G401 (cell line): ENCODE measurements around the gene ZXDC. TPM values are rescaled to one million over a fixed set of nuclear protein-coding genes. Genes with fewer than 3 reads are reported as not detected.

Experiments
- DNase-seq: peaks from one replicate; pipeline ENCODE4 v3.0.0-alpha.2; 2015; ENCODE audit warnings: low spot score
- in situ Hi-C: cut with HindIII; loops from 2 replicates; pipeline ENCODE4 v1.10.0; 2016; ENCODE audit warnings: low sequenced_read_pairs, mixed read lengths
- total RNA-seq: library from RNA; depleted of rRNA; stranded (reverse); fragments of >200 nt; shearing (Covaris generic); gene quantifications from 2 replicates; pipeline ENCODE4 v1.2.3, GENCODE V29; 2014; rRNA removed

ZXDC gene, protein sequence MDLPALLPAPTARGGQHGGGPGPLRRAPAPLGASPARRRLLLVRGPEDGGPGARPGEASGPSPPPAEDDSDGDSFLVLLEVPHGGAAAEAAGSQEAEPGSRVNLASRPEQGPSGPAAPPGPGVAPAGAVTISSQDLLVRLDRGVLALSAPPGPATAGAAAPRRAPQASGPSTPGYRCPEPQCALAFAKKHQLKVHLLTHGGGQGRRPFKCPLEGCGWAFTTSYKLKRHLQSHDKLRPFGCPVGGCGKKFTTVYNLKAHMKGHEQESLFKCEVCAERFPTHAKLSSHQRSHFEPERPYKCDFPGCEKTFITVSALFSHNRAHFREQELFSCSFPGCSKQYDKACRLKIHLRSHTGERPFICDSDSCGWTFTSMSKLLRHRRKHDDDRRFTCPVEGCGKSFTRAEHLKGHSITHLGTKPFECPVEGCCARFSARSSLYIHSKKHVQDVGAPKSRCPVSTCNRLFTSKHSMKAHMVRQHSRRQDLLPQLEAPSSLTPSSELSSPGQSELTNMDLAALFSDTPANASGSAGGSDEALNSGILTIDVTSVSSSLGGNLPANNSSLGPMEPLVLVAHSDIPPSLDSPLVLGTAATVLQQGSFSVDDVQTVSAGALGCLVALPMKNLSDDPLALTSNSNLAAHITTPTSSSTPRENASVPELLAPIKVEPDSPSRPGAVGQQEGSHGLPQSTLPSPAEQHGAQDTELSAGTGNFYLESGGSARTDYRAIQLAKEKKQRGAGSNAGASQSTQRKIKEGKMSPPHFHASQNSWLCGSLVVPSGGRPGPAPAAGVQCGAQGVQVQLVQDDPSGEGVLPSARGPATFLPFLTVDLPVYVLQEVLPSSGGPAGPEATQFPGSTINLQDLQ
- total RNA-seq = 11.4 and 18.9 TPM in 2 replicates

DNA sequence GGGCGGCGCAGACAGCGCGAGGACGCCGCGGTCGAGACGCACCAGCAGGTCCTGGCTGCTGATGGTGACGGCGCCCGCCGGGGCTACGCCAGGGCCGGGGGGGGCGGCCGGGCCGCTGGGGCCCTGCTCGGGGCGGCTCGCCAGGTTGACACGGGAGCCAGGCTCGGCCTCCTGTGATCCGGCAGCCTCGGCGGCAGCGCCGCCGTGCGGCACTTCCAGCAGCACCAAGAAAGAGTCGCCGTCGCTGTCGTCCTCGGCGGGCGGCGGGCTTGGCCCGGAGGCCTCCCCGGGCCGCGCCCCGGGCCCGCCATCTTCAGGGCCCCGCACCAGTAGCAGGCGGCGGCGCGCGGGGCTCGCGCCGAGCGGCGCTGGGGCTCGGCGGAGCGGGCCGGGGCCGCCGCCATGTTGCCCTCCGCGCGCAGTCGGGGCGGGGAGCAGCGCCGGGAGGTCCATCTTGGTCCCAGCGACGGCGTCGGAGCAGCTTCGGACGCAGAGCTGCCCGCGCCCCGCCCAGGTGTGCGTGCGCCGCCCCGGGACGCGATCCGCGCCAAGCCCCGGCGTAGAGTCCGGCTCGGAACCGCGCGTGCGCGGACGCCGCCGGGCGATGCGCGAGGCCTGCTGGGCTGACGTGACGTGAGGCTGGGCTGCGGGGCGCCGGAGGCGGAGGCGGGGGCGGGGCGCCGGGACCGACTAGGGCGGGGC is at the start of gene ZXDC:
ZXDC (minus strand) TSS at position 479 of the 702 bp plus-strand sequence; CDS start at position 453, 26 bp downstream.
- DNase-seq = peak; percentile 89
- in situ Hi-C loops = no loop called here

DNA sequence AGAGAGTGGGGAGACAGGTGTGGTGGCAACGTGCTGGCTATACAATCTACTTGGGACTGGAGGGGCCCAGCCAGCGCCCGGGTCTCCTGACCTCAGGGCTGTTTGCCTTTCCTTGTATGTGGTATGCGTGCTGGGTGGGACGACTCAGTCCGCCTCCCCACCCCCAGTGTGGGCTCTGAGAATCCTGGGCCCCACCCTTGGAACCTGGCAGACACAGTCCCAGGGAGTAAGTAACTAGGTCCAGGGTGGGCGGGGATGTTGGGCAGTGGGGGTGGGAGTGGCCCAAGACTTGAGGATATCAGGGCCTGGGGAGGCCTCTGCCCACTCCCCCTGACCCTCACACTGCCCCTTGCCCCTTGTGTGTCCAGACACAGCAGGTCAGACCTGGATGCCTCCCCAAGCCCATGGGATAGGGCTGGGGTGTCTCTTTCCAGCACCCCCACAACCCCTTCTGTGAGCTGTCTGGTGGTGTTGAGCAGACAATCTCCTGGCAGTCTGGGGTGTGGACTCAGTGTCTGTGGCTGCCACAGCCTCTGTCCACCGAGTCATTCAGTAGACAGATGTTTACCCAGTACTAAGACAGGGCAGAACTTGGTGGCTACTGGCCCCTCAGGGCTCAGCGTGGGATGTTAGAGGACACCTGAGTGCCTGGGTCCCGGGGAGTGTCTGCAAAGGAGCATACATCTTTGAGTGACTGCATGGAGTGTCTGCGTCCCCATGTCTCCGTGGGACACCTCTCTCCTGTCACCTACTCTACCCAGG is 49.6 kb upstream of the ZXDC start:
- in situ Hi-C loops = no loop called here
- DNase-seq = no peak

DNA sequence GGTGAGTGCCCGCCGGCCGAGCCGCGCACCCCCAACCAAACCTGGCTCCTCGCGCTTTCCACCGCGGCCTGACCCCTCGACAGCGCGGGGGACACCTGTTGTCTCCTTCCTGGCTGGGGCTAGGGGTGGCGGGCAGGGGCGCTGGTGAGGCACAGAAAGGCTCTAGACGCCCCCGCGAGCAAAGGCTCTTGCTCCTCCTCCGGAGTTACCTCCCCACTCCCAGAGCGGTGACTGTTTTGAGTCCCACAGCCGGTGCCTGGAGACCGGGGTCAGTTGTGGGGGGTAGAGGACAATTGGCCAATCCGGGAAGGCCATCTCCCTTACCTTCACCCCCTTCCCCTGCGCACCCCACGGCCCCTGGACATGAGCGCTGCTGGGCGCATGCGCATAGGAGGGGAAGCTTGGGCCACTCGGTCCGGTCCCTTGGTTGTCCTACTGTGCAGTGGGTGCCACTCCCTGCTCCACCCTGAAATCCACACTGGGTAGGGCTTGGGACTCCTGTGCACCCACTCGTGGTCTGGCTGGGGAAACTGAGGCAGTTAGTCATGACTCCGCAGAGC is 48.8 kb upstream of the ZXDC start:
- DNase-seq = no peak
- in situ Hi-C loops = no loop called here

DNA sequence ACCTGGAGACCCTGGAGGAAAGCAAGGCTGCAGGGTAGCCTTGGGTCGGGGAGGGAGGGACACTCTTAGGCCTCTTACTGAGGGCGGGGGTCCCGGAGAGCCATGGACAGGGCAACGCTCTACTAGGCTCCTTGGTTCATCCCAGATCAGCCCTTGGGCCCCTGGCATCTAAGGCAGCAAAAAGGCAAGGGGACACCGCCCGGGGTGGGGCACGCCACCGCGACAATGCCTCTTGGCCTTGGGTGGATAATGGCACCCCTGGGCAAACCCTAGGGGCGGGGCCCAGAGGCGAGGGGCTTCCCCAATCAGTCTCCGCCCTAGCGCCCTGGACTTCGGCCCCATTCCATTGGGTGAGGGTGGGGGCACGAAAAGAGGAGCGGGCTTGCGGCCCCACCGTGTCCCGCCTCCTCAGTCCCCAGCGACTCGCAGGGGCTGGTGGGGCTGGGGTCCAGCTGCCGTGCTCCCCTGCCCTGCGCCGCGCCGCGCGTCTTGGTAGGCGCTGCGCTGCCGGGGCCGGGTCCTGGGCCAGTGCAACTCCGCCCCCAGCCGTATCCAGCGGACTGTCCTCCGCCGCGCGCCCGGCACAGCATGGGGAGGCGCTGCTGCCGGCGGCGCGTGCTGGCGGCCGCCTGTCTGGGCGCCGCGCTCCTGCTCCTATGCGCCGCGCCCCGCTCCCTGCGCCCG is 48.2 kb upstream of the ZXDC start, which contains the start of gene CHST13:
CHST13 (plus strand) TSS at position 411 of the 684 bp plus-strand sequence; CDS start at position 589, 178 bp downstream.
- peak; percentile 19 for DNase-seq
- in situ Hi-C loops = no loop called here

DNA sequence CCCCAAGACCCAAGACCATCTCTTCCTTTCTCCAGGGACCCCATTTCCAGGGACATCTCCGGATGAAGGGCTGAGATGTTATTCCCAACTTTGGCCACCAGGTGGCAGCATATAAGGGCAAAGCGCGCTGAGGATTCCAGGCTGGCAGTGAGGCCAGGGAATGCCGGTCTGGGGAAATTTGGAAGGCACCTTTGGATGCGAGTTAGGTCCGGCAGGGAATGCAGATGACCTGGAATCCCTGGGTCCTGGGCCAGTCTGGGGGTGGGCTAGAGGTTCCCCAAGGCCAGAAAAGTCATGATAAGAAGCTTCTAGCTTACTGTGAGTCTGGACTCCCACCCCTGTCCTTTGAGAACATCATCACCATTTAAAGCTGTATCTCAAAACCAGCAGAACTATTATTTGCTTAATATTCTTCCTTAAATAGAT is 46.7 kb upstream of the ZXDC start:
- in situ Hi-C loops = no loop called here
- DNase-seq = peak; percentile 80

DNA sequence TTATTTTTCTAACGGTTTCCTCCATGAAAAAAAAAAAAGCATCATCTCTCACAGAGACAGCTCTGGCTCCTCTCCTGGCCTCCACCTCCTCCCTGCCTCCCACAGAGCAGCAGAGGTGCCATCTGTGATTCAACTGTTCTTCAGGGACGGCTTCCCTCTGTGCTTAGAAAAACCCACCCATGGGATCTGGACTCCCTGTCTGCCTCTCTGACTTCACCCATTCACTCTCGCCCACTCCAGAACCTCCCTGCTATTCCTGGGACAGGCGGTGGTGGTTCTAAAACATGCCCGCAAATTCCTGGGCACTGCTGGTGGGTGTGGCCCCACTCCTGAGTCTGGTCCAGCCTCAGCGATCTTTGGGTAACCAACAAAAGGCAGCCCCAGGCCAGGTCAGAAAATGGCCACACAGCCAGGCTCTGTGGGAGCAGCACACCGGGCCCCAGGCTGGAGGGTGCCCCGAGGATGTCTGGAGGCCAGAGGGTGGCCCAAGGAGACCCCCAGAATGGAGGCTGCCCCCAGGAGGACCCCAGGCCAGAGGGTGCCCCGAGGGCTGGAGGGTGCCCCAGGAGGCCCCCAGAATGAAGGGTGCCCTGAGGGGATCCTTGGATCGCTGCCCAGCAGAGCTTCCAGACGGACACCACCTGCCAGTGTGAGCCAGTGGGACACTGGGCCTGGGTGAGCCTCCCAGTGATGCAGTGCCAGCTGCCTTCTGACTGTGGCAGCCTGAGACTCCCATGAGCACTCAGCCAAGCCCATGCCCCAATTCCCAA is 45.6 kb upstream of the ZXDC start:
- in situ Hi-C loops = no loop called here
- no peak for DNase-seq

DNA sequence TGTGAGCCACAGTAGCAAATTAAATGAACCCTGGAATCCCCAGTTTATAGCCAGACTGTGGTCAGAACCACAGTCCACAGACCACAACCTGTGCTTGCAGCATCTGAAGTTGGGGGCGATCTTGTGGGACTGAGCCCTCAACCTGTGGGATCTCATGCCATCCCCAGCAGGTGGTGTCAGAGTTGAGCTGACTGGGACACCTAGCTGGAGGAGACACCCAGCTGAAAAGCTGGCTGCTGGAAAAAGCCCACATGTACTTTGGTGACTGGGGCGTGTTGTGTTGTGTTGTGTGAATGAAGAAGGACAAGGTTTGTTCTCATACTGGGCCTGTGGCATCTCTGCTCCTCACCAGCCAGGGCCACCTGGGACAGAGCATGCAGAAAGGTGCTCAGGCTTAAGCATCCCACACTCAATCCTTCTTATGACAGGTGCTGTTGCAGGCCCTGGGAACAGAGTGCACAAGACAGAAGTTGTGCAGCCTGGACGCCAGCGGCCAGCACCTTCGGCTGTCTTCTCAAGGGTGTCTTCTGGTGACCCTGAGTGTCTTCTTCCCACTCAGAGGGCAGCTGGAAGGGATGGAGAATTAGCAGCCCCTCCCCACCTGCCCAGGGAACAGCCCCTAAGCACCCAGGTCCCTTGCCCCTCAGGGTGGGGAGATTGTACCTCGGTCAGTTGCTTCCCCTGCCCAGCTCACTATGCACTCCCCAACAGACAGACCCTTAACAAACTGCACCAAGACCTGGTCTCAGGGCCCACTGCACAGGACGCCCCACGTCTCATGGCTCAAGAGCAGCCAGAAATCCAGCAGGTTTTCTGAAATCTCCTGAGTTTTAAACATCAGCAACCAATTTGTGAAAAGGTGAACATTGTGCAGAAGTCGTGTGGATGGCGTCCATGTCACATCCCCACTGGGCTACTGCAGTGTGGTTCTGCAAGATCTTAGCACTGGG is 44.1 kb upstream of the ZXDC start:
- in situ Hi-C loops = no loop called here
- no peak for DNase-seq

DNA sequence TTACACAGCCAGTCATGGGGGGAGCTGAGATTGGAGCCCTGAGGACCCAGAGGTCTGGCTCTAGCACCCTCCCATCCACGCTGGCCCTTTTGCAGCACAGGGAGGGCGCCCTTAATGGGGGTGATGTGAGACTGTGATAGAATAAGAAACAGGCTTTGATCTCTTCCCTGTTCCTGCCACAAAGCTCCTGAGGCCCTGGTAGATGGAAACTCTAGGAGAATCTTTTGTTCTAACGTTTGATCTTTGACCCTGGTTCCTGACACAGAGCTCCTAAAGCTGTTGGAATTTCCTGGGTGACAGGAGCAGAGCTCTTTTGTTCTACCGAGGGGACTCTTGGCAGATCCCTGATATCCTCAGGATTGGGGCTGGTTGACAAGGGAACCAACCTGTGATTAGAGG is 43.1 kb upstream of the ZXDC start:
- no peak for DNase-seq
- in situ Hi-C loops = no loop called here

DNA sequence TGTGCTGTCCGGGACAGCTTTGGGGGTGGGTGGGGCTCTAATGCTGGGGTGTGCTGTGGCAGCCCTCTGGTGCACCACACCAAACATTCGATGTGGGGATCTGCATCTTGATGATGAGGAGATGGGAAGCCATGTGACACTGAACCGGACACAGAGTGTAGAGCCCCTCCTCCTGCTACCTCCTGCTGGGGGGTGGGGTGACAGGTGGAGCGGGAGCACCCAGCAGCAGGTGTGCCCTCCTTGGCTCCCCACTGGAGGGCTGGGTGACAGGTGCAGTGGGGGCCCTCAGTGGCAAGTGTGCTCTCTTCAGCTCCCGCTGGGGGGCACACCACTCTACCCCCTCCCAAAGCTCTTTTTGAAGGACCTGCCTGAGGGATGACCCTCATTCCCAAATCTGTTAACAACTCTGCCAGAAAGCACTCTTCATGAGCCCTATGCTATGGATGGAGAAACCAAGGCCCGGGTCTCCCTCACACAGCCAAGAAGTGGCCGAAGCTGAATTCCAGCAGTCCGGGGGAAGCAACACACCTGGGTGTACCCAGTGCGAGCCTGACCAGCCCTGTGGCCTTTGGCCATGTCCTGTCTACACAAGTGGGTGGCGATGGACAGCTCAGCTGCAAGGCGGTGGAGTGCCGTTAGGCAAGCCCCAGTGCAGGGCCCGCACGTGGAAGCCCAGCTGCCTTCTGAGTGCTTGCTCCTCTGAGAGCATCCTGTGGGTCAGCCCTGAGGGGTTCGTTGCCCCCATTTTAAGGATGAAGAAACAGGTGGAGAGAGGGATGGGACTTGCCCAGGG is 42.5 kb upstream of the ZXDC start:
- in situ Hi-C loops = no loop called here
- DNase-seq = no peak

DNA sequence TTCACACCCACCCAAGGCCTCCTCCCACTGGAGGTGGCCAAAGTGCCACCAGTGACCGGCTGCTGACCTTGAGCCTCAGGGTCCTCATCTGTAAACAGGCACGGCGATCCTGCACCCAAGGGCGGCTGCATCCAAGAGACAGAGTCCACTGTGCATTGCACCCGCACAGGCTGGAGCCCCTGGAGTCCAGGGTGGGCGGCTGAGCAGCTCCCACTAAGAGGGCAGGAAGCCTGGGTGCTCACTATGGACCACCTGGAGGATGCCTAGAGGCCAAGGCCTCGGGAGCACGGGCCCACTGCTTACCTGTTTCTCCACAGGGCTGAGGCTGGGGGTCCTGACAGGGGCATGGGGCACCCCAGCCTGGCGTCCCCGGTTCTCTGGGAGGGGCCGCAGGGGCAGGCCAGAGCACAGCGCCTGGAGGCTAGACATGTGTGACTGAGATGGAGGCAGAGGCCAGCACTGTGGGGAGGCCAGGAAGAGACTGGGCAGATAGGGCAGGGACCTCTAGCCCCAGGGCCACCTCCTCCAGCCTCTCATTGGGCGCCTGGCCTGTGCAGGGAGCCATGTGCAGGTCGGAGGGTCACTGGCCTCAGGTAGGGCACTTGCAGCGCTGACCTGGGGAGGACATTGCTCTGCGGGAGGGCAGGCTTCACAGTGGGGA is 41.7 kb upstream of the ZXDC start, which contains the start of gene UROC1:
UROC1 (minus strand) TSS at position 483 of the 661 bp plus-strand sequence; CDS start at position 429, 54 bp downstream.
- in situ Hi-C loops = no loop called here
- DNase-seq = no peak

DNA sequence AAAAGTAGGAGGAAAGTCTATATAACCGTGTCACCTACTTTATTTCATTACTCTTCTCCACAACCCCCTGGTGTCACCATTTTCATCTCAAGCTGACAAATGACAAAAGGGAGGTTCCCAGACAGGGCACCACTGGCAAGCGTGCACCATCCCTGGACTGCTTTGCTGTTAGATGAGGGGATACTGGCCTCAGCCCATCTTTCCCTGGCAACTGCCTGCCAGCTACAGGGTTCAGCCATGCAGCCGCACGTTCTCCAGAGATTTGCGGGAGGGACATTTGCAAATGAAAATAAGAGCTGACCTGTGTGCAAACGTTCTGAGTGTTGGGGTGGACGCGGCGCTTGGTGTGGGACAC is 41.2 kb upstream of the ZXDC start:
- no peak for DNase-seq
- in situ Hi-C loops = no loop called here

DNA sequence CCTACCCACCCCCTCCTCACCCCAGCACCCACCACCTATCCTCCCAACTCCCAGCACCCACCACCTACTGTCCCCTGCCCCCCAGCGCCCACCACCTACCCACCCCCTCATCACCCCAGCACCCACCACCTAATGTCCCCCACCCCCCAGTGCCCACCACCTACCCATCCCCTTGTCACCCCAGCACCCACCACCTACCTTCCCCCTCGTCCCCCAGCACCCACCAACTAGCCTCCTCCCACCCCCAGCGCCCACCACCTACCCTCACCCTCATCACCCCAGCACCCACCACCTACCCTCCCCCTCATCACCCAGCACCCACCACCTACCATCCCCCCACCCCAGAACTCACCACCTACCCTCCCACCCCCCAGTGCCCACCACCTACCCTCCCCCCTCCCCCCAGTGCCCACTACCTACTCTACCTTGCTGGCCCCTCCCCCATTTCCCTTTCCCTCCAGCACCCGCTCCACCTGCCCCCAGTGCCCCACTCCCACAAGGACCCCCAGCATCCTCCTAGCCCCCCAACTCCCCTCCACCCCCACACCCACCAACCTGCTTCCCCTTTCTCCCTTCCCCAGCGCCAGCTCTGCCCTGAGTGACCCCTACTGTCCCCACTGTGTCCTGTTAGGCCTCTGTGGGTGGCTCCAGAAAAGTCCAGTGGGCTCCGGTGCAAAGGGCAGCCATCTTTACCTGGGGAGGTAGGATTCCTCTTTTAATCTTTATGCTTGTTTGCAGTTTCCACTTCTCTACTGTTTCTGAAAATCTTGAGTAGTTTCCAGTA is 40.7 kb upstream of the ZXDC start:
- in situ Hi-C loops = no loop called here
- DNase-seq = no peak

DNA sequence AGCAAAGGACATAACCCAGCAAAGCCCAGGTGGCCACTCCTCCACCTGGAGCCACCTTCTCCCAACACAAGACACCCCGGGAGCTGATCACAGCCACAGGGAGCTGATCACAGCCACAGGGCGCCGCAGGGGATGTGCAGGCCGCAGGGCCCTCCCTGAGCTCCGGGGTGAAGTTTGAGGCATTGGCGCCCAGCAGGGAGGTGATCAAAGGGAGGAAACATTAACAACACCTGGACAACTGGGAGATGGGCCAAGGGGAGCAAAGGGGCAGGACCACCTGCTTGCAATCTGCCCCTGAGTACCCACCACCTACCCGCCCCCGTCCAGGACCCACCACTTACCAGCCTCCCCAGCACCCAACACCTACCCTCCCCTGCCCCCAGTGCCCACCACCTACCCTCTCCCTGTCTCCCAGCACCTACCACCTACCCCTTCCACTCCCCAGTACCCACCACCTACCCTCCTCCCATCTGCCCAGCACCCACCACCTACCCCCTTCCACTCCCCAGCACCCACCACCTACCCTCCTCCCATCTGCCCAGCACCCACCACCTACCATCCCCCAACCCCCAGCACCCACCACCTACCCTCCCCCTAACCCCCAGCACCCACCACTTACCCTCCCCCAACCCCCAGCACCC is 39.5 kb upstream of the ZXDC start:
- in situ Hi-C loops = no loop called here

DNA sequence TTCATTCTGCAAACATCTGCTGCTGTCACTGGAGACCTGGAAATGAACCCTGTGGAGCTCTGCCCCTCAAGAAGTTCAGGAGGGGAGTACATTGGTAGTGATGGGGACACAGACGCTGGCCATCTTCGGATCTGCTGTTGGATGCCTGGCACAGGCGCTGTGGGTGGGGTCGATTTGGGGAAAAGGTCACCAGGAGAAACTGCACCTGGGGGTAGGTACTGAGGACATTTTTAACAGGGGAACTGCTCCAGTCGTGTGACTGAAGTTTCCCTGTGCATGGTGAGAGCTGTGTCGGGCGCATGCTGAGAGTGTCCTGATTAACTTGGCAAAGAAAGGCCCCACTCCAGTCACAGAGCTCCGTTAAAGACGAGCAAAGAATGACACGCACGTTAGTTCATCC is 38.5 kb upstream of the ZXDC start:
- peak; percentile 34 for DNase-seq
- in situ Hi-C loops = no loop called here

More for the DNA sequence above, 39.5 kb upstream of the ZXDC start:
- DNase-seq = no peak
